Coronary artery (tissue), 2 donors: ENCODE data around the gene TTLL5.
"Not testable (repeated sequence)": the region's sequence is repeated elsewhere in the genome, so short reads cannot be mapped to it uniquely, and the experiment has no call there.

Source experiments
- DNase-seq: peaks from one replicate; pipeline ENCODE4 v3.0.0-alpha.2; 2017; ENCODE audit warnings: low spot score
- H3K27ac ChIP-seq, 2 donors: fragments of 200-600 bp; sonication (generic); one replicate each; pipeline ENCODE4 v1.5.1; 2016 to 2019
- H3K4me3 ChIP-seq: fragments of 200-600 bp; sonication (generic); 2 replicates; pipeline ENCODE4 v1.5.1; 2016; ENCODE audit warnings: mild to moderate bottlenecking, moderate library complexity
- TF ChIP-seq, protein P1 (sequence below): fragments of 200-600 bp; sonication (generic); IDR thresholded peaks from one replicate; pipeline ENCODE4 v1.5.1; 2019; ENCODE audit warnings: antibody characterized with exemption

Gene TTLL5

DNA sequence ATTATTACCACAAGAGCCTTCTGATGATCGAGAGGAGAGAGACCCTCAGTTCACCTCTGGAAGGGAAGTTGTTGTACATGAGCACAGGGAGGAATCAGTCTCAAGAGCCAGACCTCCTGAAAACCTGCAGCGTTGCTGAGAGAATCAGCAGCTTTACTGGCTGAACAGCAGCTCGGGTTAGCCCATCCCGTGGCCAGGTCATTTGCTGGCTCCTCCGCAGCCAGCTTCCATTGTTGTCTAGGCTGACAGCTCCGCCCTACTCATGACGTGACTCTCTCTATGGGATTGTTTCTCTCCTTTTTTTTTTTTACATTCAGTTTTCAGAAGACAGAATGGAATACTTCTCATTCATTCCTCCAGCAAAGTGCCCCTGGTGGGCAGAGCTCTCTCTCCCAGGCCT lies 250.8 kb downstream of the TTLL5 start:
- Histone ChIP-seq H3K4me3 (no peak overlapping the region), H3K27ac (no peak overlapping the region)
- TF ChIP-seq, protein P1, sequence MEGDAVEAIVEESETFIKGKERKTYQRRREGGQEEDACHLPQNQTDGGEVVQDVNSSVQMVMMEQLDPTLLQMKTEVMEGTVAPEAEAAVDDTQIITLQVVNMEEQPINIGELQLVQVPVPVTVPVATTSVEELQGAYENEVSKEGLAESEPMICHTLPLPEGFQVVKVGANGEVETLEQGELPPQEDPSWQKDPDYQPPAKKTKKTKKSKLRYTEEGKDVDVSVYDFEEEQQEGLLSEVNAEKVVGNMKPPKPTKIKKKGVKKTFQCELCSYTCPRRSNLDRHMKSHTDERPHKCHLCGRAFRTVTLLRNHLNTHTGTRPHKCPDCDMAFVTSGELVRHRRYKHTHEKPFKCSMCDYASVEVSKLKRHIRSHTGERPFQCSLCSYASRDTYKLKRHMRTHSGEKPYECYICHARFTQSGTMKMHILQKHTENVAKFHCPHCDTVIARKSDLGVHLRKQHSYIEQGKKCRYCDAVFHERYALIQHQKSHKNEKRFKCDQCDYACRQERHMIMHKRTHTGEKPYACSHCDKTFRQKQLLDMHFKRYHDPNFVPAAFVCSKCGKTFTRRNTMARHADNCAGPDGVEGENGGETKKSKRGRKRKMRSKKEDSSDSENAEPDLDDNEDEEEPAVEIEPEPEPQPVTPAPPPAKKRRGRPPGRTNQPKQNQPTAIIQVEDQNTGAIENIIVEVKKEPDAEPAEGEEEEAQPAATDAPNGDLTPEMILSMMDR = no peak
- no peak for DNase-seq

DNA sequence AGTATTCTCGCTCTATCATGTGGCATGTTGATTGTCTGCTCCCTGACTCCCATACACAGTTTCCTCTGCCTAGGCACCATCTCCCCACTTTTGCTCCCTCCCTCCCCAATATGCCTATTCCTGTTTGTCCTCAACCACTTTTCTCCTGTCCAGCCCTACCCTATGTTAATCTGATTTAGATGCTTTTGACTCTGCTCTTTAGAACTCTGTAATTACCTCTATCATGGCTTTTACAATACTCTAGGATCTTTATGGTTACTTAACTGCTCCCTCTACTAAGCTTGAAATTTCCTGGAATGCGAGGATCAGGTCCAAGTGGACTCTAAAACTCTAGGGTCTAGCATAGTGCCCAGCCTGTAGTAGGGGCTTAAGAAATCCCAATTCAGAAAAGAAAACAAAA lies 252.1 kb downstream of the TTLL5 start:
- DNase-seq = no peak
- TF ChIP-seq, protein P1 = no peak
- Histone ChIP-seq H3K27ac (no peak overlapping the region), H3K4me3 (no peak overlapping the region)

DNA sequence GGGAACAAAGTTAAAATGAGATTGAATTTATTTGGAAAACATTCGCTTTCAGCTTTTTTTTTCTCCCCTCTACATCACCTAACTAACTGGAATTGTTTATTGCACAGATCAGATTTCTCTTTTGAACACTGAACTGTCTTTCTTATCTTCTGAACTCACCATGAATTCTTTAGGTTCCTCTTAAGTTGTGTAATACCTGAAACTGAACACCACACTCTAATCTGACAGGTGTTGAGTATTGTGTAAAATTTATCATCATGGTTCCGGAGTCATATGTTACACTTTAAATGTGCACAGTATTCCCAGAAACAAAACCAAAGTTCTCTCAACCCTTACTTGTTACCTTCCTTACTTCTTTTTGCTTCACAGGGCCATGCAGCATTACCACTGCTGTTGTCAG lies 254.0 kb downstream of the TTLL5 start:
- TF ChIP-seq, protein P1 = no peak
- Histone ChIP-seq H3K4me3 (no peak overlapping the region), H3K27ac (no peak overlapping the region)
- DNase-seq = no peak

DNA sequence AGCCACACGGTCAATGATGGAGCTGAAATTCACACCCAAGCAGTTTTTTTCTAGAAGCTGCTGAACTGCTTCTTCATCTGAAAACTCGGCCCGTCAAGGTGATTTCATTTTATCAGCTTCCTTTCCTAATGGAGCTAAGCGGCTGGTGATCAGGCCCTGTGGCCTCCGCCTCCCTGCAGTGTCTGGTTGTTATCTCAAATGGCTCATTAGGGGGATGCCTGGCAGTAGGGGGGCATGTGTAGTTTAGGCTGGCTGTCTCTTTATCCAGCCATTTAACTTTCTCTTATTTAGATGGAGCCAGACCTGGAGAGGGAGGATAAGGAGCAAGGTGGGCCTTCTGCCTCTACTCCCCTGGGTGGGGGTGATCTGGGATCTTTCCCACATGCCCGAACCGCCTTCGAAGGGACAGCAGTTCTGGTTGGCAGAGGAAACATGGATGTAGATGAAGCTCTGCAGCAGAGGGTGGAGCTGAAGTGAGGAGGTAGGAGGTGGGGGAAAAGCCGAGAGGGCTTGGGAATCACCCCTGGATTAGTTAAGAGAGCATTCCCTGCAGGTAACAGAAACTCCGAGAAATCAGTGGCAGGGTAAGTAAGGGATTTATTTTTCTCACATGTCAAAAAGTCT lies 256.4 kb downstream of the TTLL5 start:
- Histone ChIP-seq H3K27ac (no peak overlapping the region), H3K4me3 (no peak overlapping the region)
- DNase-seq = no peak
- TF ChIP-seq, protein P1 = no peak

DNA sequence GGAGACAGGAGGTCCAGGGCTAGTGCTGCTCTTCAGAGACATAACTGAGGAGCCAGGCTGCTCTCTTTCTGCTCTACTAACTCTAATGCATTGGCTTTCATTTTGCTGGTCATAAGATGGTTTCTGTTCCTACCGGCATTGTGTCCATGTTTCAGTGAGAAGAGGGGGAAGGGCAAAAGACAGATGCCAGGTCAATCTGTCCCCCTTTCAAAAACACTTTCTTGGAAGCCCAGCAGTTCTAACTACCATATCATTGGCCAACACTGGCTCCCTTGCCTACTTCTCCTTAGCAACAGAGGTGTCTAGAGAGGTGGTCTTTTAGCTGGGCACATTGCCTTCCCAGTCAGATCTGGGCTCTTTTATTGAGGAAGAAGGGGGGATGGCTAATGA lies 256.9 kb downstream of the TTLL5 start:
- no peak for DNase-seq
- Histone ChIP-seq H3K4me3 (no peak overlapping the region), H3K27ac (no peak overlapping the region)
- TF ChIP-seq, protein P1 = no peak

DNA sequence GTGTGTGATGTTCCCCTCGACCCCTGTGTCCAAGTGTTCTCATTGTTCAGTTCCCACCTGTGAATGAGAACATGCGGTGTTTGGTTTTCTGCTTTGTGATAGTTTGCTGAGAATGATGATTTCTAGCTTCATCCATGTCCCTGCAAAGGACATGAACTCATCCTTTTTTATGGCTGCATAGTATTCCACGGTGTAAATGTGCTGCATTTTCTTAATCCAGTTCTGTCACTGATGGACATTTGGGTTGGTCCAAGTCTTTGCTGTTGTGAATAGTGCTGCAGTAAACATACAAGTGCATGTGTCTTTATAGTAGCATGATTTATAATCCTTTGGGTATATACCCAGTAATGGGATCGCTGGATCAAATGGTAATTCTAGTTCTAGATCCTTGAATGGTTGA lies 259.4 kb downstream of the TTLL5 start:
- DNase-seq, H3K4me3 ChIP-seq, H3K27ac ChIP-seq: not testable (repeated sequence)

DNA sequence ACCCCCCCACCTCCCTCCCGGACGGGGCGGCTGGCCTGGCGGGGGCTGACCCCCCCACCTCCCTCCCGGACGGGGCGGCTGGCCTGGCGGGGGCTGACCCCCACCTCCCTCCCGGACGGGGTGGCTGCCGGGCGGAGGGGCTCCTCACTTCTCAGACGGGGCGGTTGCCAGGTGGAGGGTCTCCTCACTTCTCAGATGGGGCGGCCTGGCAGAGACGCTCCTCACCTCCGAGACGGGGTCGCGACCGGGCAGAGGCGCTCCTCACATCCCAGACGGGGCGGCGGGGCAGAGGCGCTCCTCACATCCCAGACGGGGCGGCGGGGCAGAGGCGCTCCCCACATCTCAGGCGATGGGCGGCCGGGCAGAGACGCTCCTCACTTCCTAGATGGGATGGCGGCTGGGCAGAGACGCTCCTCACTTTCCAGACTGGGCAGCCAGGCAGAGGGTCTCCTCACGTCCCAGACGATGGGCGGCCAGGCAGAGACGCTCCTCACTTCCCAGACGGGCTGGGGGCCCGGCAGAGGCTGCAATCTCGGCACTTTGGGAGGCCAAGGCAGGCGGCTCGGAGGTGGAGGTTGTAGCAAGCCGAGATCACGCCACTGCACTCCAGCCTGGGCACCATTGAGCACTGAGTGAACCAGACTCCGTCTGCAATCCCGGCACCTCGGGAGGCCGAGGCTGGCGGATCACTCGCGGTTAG lies 264.2 kb downstream of the TTLL5 start:
- not testable (repeated sequence) for H3K4me3 ChIP-seq, DNase-seq

DNA sequence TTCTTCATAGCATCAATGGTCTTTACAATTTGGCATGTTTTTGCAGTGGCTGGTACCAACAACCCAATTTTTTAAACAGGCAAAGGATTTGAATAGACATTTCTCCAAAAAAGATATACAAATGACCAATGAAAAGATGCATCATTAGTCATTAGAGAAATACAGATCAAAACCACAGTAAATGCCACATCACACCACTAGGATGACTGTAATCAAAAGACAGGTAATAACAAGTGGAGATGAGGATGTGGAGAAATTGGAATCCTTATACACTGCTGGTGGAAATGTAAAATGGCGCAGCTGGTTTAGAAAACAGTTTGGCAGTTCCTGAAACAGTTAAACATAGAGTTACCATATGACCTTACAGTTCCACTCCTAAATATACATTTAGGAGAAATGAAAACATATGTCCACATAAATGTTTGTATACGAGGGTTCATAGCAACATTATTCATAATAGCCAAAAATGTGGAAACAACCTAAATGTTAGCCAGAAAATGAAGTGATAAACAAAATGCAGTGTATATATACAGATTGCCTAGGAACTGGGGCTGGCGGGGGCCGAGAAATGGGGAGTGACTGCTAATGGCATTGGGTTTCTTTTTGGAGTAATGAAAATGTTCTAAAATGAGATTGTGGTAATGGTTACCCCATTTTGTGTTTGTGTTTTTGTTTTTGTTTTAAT lies 265.5 kb downstream of the TTLL5 start:
- TF ChIP-seq, protein P1 = no peak
- H3K27ac ChIP-seq = no peak overlapping the region
- H3K4me3 ChIP-seq = no peak overlapping the region
- no peak for DNase-seq

More for the DNA sequence above, 264.2 kb downstream of the TTLL5 start:
- H3K27ac ChIP-seq = not testable (repeated sequence)
